Measurements from ENCODE around the gene MAP3K9. TPM values are rescaled to one million over a fixed set of nuclear protein-coding genes. Genes with fewer than 3 reads are reported as not detected.

MAP3K9 gene
- total and polyA plus RNA-seq, 9 of the 15 experiments (the other 6 are each of a cell fraction or from before 2014, with no cell fraction given): 0.03 to 0.60 (median 0.36) TPM

- Histone ChIP-seq H3K9ac (ENCODE audit: insufficient read depth in 1 of 2, low read depth in 2 of 2, low read length in 2 of 2) (no peak overlapping the region), H3K9me3 (replicated peaks; ENCODE audit: control insufficient read depth, insufficient read depth, low read depth, low read length) (no peaks in the 10 kb centered on the region), H3K27ac (ENCODE audit: extremely low read depth, low read depth, low read length) (no peak overlapping the region), H2AFZ (ENCODE audit: low read depth, low read length) (no peak overlapping the region), H3K79me2 (ENCODE audit: control insufficient read depth, insufficient read depth, low read length) (no peaks in the 10 kb centered on the region), H3K4me1 (replicated peaks in 1 of 2; ENCODE audit: control insufficient read depth in 2 of 2, insufficient read depth in 2 of 2, low read length in 2 of 2) (no peaks in the 10 kb centered on the region), H3K27me3 (ENCODE audit: control insufficient read depth in 2 of 2, insufficient read depth in 2 of 2, low read length in 2 of 2) (peaks cover 0 to 12% of the 10 kb centered on the region in 2 experiments; a peak in 2 of 5 replicates), H4K20me1 (replicated peaks; ENCODE audit: control insufficient read depth, insufficient read depth, low read length) (no peaks in the 10 kb centered on the region), H3K4me3 (no peak overlapping the region), H3K36me3 (ENCODE audit: control insufficient read depth, insufficient read depth, low read length) (no peaks in the 10 kb centered on the region), H3K9me1 (ENCODE audit: control insufficient read depth, insufficient read depth, low read length) (no peaks in the 10 kb centered on the region), H3K4me2 (ENCODE audit: insufficient read depth, low read length) (no peak overlapping the region)
- WGBS (ENCODE audit: insufficient coverage, low coverage, missing lambda C conversion rate): 2% methylated on average over 9 of the region's 9 CpGs
- TF ChIP-seq COPS2 (conservative IDR thresholded peaks at IDR 0.05): no peak
- TF ChIP-seq MIER1 (IDR thresholded peaks at IDR 0.05; ENCODE audit: low read depth): no peak
- TF ChIP-seq POLR2AphosphoS5 (IDR thresholded peaks at IDR 0.05; ENCODE audit: control insufficient read depth, insufficient read depth, low read depth, low read length): no peak
- no peak for TF ChIP-seq NR2C2 (CRISPR knock-in tag; IDR thresholded peaks at IDR 0.05)
- TF ChIP-seq NR2C2 (tag; IDR thresholded peaks at IDR 0.05): no peak
- POLR2A ChIA-PET: interaction anchor here (0.6 kb wide), 1 partner anchor 406 kb away, joined by 3 read pairs; no protein-coding TSS in a partner anchor
- in situ Hi-C loops (cut with MboI): no loop called here
- DNase-seq (ENCODE audit: extremely low read depth in 1 of 4, low spot score in 3 of 4) (no peak), ATAC-seq (no peak), FAIRE-seq (no peak)
- intact Hi-C loops (cut with micrococcal nuclease): no loop called here
- CTCF ChIA-PET (ENCODE audit: low intra/inter-chr PET ratio): no interaction called here
- BruUV-seq (replicated peaks): no TSS peak
Observed at GRCh38 chr14:70792939-70793338, 16.4 kb downstream of the MAP3K9 start.

- Histone ChIP-seq H3K79me2 (ENCODE audit: control insufficient read depth, insufficient read depth, low read length) (no peaks in the 10 kb centered on the region), H3K9me3 (replicated peaks; ENCODE audit: control insufficient read depth, insufficient read depth, low read depth, low read length) (no peaks in the 10 kb centered on the region), H3K4me2 (ENCODE audit: insufficient read depth, low read length) (no peak overlapping the region), H3K9me1 (ENCODE audit: control insufficient read depth, insufficient read depth, low read length) (no peaks in the 10 kb centered on the region), H3K27ac (ENCODE audit: extremely low read depth, low read depth, low read length) (no peak overlapping the region), H4K20me1 (replicated peaks; ENCODE audit: control insufficient read depth, insufficient read depth, low read length) (no peaks in the 10 kb centered on the region), H2AFZ (ENCODE audit: low read depth, low read length) (no peak overlapping the region), H3K36me3 (ENCODE audit: control insufficient read depth, insufficient read depth, low read length) (no peaks in the 10 kb centered on the region), H3K4me3 (no peak overlapping the region), H3K9ac (ENCODE audit: insufficient read depth in 1 of 2, low read depth in 2 of 2, low read length in 2 of 2) (no peak overlapping the region), H3K4me1 (replicated peaks in 1 of 2; ENCODE audit: control insufficient read depth in 2 of 2, insufficient read depth in 2 of 2, low read length in 2 of 2) (no peaks in the 10 kb centered on the region), H3K27me3 (ENCODE audit: control insufficient read depth in 2 of 2, insufficient read depth in 2 of 2, low read length in 2 of 2) (peaks cover 0 to 12% of the 10 kb centered on the region in 2 experiments; a peak in 2 of 5 replicates)
- CTCF ChIA-PET (ENCODE audit: low intra/inter-chr PET ratio): no interaction called here
- FAIRE-seq (no peak), ATAC-seq (no peak), DNase-seq (ENCODE audit: extremely low read depth in 1 of 4, low spot score in 3 of 4) (no peak)
- intact Hi-C loops (cut with micrococcal nuclease): no loop called here
- no TSS peak for BruUV-seq (replicated peaks)
- POLR2A ChIA-PET: no interaction called here
- 8% methylated on average over 7 of the region's 7 CpGs for WGBS (ENCODE audit: insufficient coverage, low coverage, missing lambda C conversion rate)
- in situ Hi-C loops (cut with MboI): no loop called here
- TF ChIP-seq CREB1 (IDR thresholded peaks at IDR 0.05) (no peak), CREB1 (CRISPR knock-in tag; IDR thresholded peaks at IDR 0.05) (no peak), ZNF165 (CRISPR knock-in tag; IDR thresholded peaks at IDR 0.05; ENCODE audit: borderline replicate concordance) (no peak), ZKSCAN3 (CRISPR knock-in tag; IDR thresholded peaks at IDR 0.05) (no peak), ATF6 (CRISPR knock-in tag; IDR thresholded peaks at IDR 0.05) (no peak), NFXL1 (CRISPR knock-in tag; IDR thresholded peaks at IDR 0.05) (no peak), NKRF (IDR thresholded peaks at IDR 0.05; ENCODE audit: borderline replicate concordance) (no peak), PHB2 (IDR thresholded peaks at IDR 0.05; ENCODE audit: low read depth) (no peak)
Observed at GRCh38 chr14:70791971-70792370, 17.3 kb downstream of the MAP3K9 start.
